Measurements from ENCODE around the gene C12orf56.

The C12orf56 gene, protein sequence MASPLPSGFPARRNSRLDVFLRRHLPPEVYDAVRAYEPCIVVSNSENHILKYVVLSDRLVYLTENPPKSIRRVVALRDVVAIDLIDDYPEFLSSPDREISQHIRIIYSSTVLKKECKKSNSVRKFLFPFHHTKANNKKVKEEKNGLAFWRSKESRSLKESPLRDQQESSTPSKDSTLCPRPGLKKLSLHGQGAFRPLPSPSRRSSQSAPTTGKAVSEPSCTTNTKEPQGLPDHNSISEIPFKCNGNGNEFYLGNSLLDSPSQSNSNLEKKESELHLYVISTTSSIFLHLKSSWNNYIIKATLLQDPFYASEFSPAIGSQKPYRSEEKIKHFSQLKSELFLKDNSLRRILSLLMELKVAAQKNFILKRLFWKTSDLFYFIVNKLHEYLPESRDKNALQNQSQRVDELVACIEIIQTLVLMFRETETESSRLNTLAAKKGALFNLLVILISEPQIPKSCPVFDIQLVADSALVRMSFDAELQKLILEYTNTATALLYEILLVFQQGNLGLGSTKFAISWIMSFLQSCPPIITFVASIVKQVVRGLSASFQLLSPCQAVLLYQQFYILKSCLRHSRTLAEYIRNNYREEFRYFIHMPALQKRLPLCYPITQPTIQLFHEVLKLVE

DNA sequence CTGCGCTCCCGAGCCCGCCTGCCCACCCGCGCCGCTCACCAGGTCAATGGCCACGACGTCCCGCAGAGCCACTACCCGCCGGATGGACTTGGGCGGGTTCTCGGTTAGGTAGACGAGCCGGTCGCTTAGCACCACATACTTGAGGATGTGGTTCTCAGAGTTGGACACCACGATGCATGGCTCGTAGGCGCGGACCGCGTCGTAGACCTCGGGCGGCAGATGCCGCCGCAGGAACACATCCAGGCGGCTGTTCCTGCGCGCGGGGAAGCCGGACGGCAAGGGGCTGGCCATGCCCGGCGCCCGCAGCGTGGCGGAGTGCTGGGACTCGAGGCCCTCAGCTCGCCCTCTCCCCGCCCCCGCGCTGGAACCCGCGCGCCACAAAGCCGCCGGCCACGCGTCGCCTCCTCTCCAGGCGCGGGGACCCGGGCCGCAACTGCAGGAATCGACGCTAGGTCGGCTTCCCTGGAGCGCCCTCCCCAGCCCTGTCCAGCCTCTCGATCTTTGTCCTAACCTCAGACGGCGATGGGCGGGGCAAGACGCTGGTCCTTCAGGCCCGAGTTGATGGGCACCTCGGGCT, at the start of gene C12orf56:
Gene C12orf56 (minus strand): TSS at position 484 of the 577 bp plus-strand sequence. CDS start 193 bp downstream, at position 291.
- no peak for TF ChIP-seq ZNF274 (IDR thresholded peaks at IDR 0.05; ENCODE audit: low read depth, low read length)
- TF ChIP-seq SUZ12 (IDR thresholded peaks at IDR 0.05; ENCODE audit: extremely low read depth, insufficient read depth, insufficient read length), result no peak
- TF ChIP-seq YY1 (IDR thresholded peaks at IDR 0.05; ENCODE audit: insufficient read depth, insufficient read length), result no peak
- no peak within 1 kb of the TSS for H3K9ac ChIP-seq (ENCODE audit: insufficient read length, low read depth)
- no peaks in the 10 kb centered on the region for H3K9me3 ChIP-seq (ENCODE audit: insufficient read depth, low read length)
- no peaks in the 10 kb centered on the region for H3K36me3 ChIP-seq (ENCODE audit: insufficient read depth, insufficient read length, low read length)
- H3K4me3 ChIP-seq (ENCODE audit: insufficient read length, low read depth), result no peak within 1 kb of the TSS
- no peak for DNase-seq (ENCODE audit: low read depth, low spot score)
- no peaks in the 10 kb centered on the region for H3K27me3 ChIP-seq (ENCODE audit: insufficient read depth, insufficient read length)
- H3K4me1 ChIP-seq (ENCODE audit: insufficient read depth, insufficient read length), result peaks cover 2% of the 10 kb centered on the region

DNA sequence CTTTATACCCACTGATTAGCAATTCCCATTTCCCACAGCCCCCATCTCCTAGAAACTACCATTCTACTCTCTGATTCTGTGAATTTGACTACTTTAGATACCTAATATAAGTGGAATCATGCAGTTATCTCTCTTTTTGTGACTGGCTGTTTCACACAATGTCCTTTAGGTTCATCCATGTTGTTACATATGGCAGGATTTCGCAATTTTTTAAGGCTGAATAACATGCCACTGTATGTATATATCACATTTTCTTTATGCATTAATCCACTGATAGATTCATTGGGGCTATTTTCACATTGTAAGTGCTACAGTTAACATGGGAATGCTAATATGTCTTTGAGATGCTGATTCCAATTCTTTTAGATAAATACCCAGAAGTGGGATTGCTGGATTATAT, 49.5 kb upstream of the C12orf56 start:
- no peaks in the 10 kb centered on the region for H3K9me3 ChIP-seq (ENCODE audit: insufficient read depth, low read length)
- H3K4me1 ChIP-seq (ENCODE audit: insufficient read depth, insufficient read length), result no peaks in the 10 kb centered on the region
- no peak overlapping the region for H3K4me3 ChIP-seq (ENCODE audit: insufficient read length, low read depth)
- no peak for DNase-seq (ENCODE audit: low read depth, low spot score)
- H3K9ac ChIP-seq (ENCODE audit: insufficient read length, low read depth), result no peak overlapping the region
- H3K27me3 ChIP-seq (ENCODE audit: insufficient read depth, insufficient read length), result no peaks in the 10 kb centered on the region
- H3K36me3 ChIP-seq (ENCODE audit: insufficient read depth, insufficient read length, low read length), result peaks cover 76% of the 10 kb centered on the region
- TF ChIP-seq SUZ12 (IDR thresholded peaks at IDR 0.05; ENCODE audit: extremely low read depth, insufficient read depth, insufficient read length), result no peak
- TF ChIP-seq YY1 (IDR thresholded peaks at IDR 0.05; ENCODE audit: insufficient read depth, insufficient read length), result no peak
- TF ChIP-seq ZNF274 (IDR thresholded peaks at IDR 0.05; ENCODE audit: low read depth, low read length), result no peak

DNA sequence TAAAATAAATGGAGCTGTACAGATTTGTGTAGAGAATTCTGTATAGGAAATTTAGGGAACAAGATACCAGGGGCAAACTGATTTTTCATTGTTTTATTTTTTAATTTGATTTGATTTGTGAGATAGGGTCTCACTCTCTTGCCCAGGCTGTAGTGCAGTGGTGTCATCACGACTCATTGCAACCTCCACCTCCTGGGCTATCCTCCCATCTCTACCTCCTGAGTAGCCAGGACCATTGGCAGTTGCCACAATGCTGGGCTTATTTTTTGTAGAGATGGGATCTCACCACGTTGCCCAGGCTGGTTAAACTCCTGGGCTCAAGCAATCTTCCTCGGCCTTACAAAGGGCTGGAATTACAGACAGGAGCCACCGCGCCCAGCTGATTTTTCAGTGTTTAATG, 43.4 kb upstream of the C12orf56 start:
- TF ChIP-seq YY1 (IDR thresholded peaks at IDR 0.05; ENCODE audit: insufficient read depth, insufficient read length), result no peak
- no peak for TF ChIP-seq ZNF274 (IDR thresholded peaks at IDR 0.05; ENCODE audit: low read depth, low read length)
- no peak for TF ChIP-seq SUZ12 (IDR thresholded peaks at IDR 0.05; ENCODE audit: extremely low read depth, insufficient read depth, insufficient read length)
- H3K9ac ChIP-seq (ENCODE audit: insufficient read length, low read depth), result no peak overlapping the region
- H3K4me1 ChIP-seq (ENCODE audit: insufficient read depth, insufficient read length), result no peaks in the 10 kb centered on the region
- no peak overlapping the region for H3K4me3 ChIP-seq (ENCODE audit: insufficient read length, low read depth)
- H3K27me3 ChIP-seq (ENCODE audit: insufficient read depth, insufficient read length), result no peaks in the 10 kb centered on the region
- DNase-seq (ENCODE audit: low read depth, low spot score), result no peak
- no peaks in the 10 kb centered on the region for H3K9me3 ChIP-seq (ENCODE audit: insufficient read depth, low read length)
- H3K36me3 ChIP-seq (ENCODE audit: insufficient read depth, insufficient read length, low read length), result peaks cover 93% of the 10 kb centered on the region

DNA sequence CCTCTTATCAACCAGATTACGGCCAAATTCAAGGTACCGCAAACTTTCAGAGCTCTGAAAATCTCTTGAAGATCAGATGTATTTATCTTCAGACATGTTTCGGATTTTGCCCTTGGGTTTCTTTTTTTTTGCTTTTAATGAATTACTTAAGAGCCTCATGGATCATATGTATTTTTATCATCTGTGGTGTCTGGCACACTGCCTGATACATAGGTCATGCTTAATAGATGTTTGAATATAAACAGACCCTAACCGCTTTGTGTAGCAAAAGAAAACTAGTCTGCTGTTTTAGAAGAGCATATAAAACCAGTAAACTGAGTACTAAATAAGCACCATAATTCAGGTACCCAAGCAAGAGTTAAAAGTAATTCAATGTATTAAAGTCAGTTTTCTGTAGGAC, 41.2 kb upstream of the C12orf56 start:
- Histone ChIP-seq H3K27me3 (ENCODE audit: insufficient read depth, insufficient read length) (no peaks in the 10 kb centered on the region), H3K36me3 (ENCODE audit: insufficient read depth, insufficient read length, low read length) (peaks cover 95% of the 10 kb centered on the region), H3K4me3 (ENCODE audit: insufficient read length, low read depth) (no peak overlapping the region), H3K9me3 (ENCODE audit: insufficient read depth, low read length) (no peaks in the 10 kb centered on the region), H3K4me1 (ENCODE audit: insufficient read depth, insufficient read length) (no peaks in the 10 kb centered on the region), H3K9ac (ENCODE audit: insufficient read length, low read depth) (no peak overlapping the region)
- DNase-seq (ENCODE audit: low read depth, low spot score), result no peak
- no peak for TF ChIP-seq YY1 (IDR thresholded peaks at IDR 0.05; ENCODE audit: insufficient read depth, insufficient read length)
- TF ChIP-seq SUZ12 (IDR thresholded peaks at IDR 0.05; ENCODE audit: extremely low read depth, insufficient read depth, insufficient read length), result no peak
- TF ChIP-seq ZNF274 (IDR thresholded peaks at IDR 0.05; ENCODE audit: low read depth, low read length), result no peak

DNA sequence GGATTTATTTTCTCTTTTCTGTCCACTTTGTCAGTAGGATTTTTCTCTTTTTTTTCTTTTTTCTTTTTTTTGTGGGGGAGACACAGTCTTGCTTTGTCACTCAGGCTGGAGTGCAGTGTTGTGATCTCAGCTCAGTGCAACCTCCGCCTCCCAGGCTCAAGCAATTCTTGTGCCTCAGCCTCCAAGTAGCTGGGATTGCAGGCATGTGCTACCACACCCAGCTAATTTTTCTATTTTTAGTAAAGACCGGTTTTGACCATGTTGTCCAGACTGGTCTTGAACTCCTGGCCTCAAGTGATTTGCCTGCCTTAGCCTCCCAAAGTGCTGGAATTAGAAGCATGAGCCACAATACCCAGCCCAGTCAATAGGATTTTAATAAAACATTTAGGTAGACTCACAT, 40.3 kb upstream of the C12orf56 start:
- Histone ChIP-seq H3K9ac (ENCODE audit: insufficient read length, low read depth) (no peak overlapping the region), H3K4me1 (ENCODE audit: insufficient read depth, insufficient read length) (no peaks in the 10 kb centered on the region), H3K27me3 (ENCODE audit: insufficient read depth, insufficient read length) (no peaks in the 10 kb centered on the region), H3K4me3 (ENCODE audit: insufficient read length, low read depth) (no peak overlapping the region), H3K9me3 (ENCODE audit: insufficient read depth, low read length) (no peaks in the 10 kb centered on the region), H3K36me3 (ENCODE audit: insufficient read depth, insufficient read length, low read length) (peaks cover 97% of the 10 kb centered on the region)
- no peak for TF ChIP-seq YY1 (IDR thresholded peaks at IDR 0.05; ENCODE audit: insufficient read depth, insufficient read length)
- TF ChIP-seq ZNF274 (IDR thresholded peaks at IDR 0.05; ENCODE audit: low read depth, low read length), result no peak
- no peak for TF ChIP-seq SUZ12 (IDR thresholded peaks at IDR 0.05; ENCODE audit: extremely low read depth, insufficient read depth, insufficient read length)
- DNase-seq (ENCODE audit: low read depth, low spot score), result no peak

DNA sequence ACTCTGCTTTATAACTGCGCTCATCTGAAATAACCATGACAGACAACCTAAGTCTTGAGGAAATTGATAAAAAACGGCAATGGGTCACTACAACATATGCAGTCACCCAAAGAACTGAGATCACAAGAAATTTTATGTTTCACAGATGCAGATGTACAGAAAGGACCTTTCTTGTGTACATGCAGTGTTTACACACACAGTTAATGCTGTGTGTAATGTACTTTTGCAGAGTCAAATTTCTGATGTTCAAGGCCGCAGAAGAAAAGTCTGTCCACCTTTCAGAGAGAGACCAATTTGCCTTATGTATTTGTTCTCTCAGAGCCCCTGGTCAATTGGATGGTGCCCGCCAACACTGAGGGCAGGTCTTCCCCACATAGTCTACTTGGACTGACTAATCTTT, 38.4 kb upstream of the C12orf56 start:
- H3K27me3 ChIP-seq (ENCODE audit: insufficient read depth, insufficient read length), result no peaks in the 10 kb centered on the region
- H3K9ac ChIP-seq (ENCODE audit: insufficient read length, low read depth), result no peak overlapping the region
- H3K9me3 ChIP-seq (ENCODE audit: insufficient read depth, low read length), result no peaks in the 10 kb centered on the region
- TF ChIP-seq SUZ12 (IDR thresholded peaks at IDR 0.05; ENCODE audit: extremely low read depth, insufficient read depth, insufficient read length) (no peak), ZNF274 (IDR thresholded peaks at IDR 0.05; ENCODE audit: low read depth, low read length) (no peak), YY1 (IDR thresholded peaks at IDR 0.05; ENCODE audit: insufficient read depth, insufficient read length) (no peak)
- H3K36me3 ChIP-seq (ENCODE audit: insufficient read depth, insufficient read length, low read length), result peaks cover 99% of the 10 kb centered on the region
- no peak overlapping the region for H3K4me3 ChIP-seq (ENCODE audit: insufficient read length, low read depth)
- DNase-seq (ENCODE audit: low read depth, low spot score), result no peak
- H3K4me1 ChIP-seq (ENCODE audit: insufficient read depth, insufficient read length), result no peaks in the 10 kb centered on the region

DNA sequence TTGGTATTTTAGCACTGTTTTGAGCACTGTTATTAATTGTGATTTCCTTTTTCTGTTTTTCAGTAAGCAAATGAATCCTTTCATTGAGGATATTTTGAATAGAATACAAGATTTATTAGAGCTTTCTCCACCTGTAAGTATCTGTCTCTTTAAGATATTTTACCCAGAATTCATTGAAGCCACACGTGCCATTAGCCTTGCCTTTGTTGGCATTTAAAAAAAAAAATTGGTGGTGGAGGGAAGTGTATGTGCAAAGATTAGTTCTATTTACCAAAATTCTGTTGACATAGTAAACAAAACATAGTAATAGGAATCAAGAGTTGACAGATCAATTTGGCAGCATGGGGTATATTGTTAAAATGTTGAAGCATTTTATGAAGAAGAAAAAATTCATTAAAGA, 37.4 kb upstream of the C12orf56 start:
- H3K4me3 ChIP-seq (ENCODE audit: insufficient read length, low read depth), result no peak overlapping the region
- no peaks in the 10 kb centered on the region for H3K9me3 ChIP-seq (ENCODE audit: insufficient read depth, low read length)
- peaks cover 99% of the 10 kb centered on the region for H3K36me3 ChIP-seq (ENCODE audit: insufficient read depth, insufficient read length, low read length)
- no peaks in the 10 kb centered on the region for H3K4me1 ChIP-seq (ENCODE audit: insufficient read depth, insufficient read length)
- DNase-seq (ENCODE audit: low read depth, low spot score), result no peak
- TF ChIP-seq SUZ12 (IDR thresholded peaks at IDR 0.05; ENCODE audit: extremely low read depth, insufficient read depth, insufficient read length), result no peak
- TF ChIP-seq YY1 (IDR thresholded peaks at IDR 0.05; ENCODE audit: insufficient read depth, insufficient read length), result no peak
- no peak for TF ChIP-seq ZNF274 (IDR thresholded peaks at IDR 0.05; ENCODE audit: low read depth, low read length)
- H3K27me3 ChIP-seq (ENCODE audit: insufficient read depth, insufficient read length), result no peaks in the 10 kb centered on the region
- no peak overlapping the region for H3K9ac ChIP-seq (ENCODE audit: insufficient read length, low read depth)
